ENCODE data around the gene CBX2.

The CBX2 gene

GRCh38 chr17:79741401-79741750 is 36.6 kb upstream of the CBX2 start:
- no peak for TF ChIP-seq CTCF (IDR thresholded peaks at IDR 0.05)
- no peaks in the 10 kb centered on the region for H3K9me3 ChIP-seq
- H3K4me1 ChIP-seq (ENCODE audit: control insufficient read depth in 1 of 2, insufficient read depth in 1 of 2, low read depth in 1 of 2, low read length in 1 of 2), result peaks cover 0 to 5% of the 10 kb centered on the region in 2 experiments
- H3K36me3 ChIP-seq, result no peaks in the 10 kb centered on the region
- H3K27me3 ChIP-seq, result peaks cover 82% of the 10 kb centered on the region
- no peak overlapping the region for H3K27ac ChIP-seq
- no peak overlapping the region for H3K4me3 ChIP-seq (ENCODE audit: low read depth in 1 of 2, low read length in 1 of 2)

GRCh38 chr17:79741751-79742588 is 36.0 kb upstream of the CBX2 start:
- peaks cover 0 to 5% of the 10 kb centered on the region in 2 experiments for H3K4me1 ChIP-seq (ENCODE audit: control insufficient read depth in 1 of 2, insufficient read depth in 1 of 2, low read depth in 1 of 2, low read length in 1 of 2)
- H3K27me3 ChIP-seq, result peaks cover 88% of the 10 kb centered on the region
- TF ChIP-seq CTCF (IDR thresholded peaks at IDR 0.05), result peak; percentile 82
- no peaks in the 10 kb centered on the region for H3K36me3 ChIP-seq
- no peak overlapping the region for H3K27ac ChIP-seq
- H3K9me3 ChIP-seq, result no peaks in the 10 kb centered on the region
- H3K4me3 ChIP-seq (ENCODE audit: low read depth in 1 of 2, low read length in 1 of 2), result no peak overlapping the region

- no peak for TF ChIP-seq CTCF (IDR thresholded peaks at IDR 0.05)
- H3K4me3 ChIP-seq (ENCODE audit: low read depth in 1 of 2, low read length in 1 of 2), result no peak overlapping the region
- H3K27me3 ChIP-seq, result peaks cover 94% of the 10 kb centered on the region
- H3K36me3 ChIP-seq, result no peaks in the 10 kb centered on the region
- no peak overlapping the region for H3K27ac ChIP-seq
- no peaks in the 10 kb centered on the region for H3K9me3 ChIP-seq
- peaks cover 0 to 5% of the 10 kb centered on the region in 2 experiments for H3K4me1 ChIP-seq (ENCODE audit: control insufficient read depth in 1 of 2, insufficient read depth in 1 of 2, low read depth in 1 of 2, low read length in 1 of 2)
Measured at GRCh38 chr17:79742589-79742918, 35.4 kb upstream of the CBX2 start.

GRCh38 chr17:79742951-79743476 is 34.9 kb upstream of the CBX2 start:
- Histone ChIP-seq H3K36me3 (no peaks in the 10 kb centered on the region), H3K27me3 (peaks cover 95% of the 10 kb centered on the region), H3K9me3 (no peaks in the 10 kb centered on the region), H3K27ac (no peak overlapping the region), H3K4me3 (ENCODE audit: low read depth in 1 of 2, low read length in 1 of 2) (no peak overlapping the region), H3K4me1 (ENCODE audit: control insufficient read depth in 1 of 2, insufficient read depth in 1 of 2, low read depth in 1 of 2, low read length in 1 of 2) (peaks cover 0 to 5% of the 10 kb centered on the region in 2 experiments)
- TF ChIP-seq CTCF (IDR thresholded peaks at IDR 0.05), result no peak

- Histone ChIP-seq H3K4me1 (ENCODE audit: control insufficient read depth in 1 of 2, insufficient read depth in 1 of 2, low read depth in 1 of 2, low read length in 1 of 2) (peaks cover 0 to 5% of the 10 kb centered on the region in 2 experiments), H3K4me3 (ENCODE audit: low read depth in 1 of 2, low read length in 1 of 2) (no peak overlapping the region), H3K9me3 (no peaks in the 10 kb centered on the region), H3K36me3 (no peaks in the 10 kb centered on the region), H3K27me3 (peaks cover 99% of the 10 kb centered on the region), H3K27ac (no peak overlapping the region)
- no peak for TF ChIP-seq CTCF (IDR thresholded peaks at IDR 0.05)
Measured at GRCh38 chr17:79743614-79744013, 34.3 kb upstream of the CBX2 start.
